Hippocampal formation (tissue), 2 donors: Measurements from ENCODE around the gene CD300A.
A peak's percentile ranks its signal among the peaks of the same experiment; 100 is the strongest.
"Not testable (repeated sequence)": the region's sequence is repeated elsewhere in the genome, so short reads cannot be mapped to it uniquely, and the experiment has no call there.

ENCODE experiments used
- DNase-seq, 2 donors: peaks; one replicate each; lab custom pipeline; 2025; lab: John Stamatoyannopoulos, UW

CD300A gene

GRCh38 chr17:74518413-74518981 lies 52.1 kb downstream of the CD300A start:
- DNase-seq = not testable (repeated sequence)

- peak in 1 of 2 donors; percentile 6 for DNase-seq
Measured at GRCh38 chr17:74520016-74520434, 53.6 kb downstream of the CD300A start.

- DNase-seq = no peak
Measured at GRCh38 chr17:74520790-74521480, 54.5 kb downstream of the CD300A start.

DNA sequence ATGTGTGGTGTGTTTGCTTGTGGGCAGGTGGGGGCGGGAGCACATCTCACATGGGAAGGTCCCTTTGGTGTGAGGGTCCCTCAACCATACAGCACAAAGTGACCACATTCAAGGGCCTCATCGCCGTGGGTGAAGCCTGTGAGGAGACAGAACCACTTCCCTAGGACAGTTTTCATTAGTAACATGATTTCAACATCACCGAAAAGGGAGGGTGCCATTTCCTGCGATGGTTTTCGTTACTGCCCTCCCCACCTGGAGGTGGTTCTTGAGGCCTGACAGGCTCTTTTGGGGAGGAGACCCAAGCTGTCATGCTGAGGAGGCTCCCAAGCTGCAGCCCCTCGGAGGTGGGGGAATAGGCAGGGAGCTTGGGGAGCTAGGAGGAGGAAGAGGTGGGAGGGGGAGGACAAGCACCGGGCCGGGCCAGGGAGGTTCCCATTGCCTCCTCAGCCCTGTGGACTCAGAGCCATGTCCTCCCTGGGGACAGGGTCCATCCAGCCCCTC lies 55.3 kb downstream of the CD300A start:
- DNase-seq = no peak

- DNase-seq = no peak
Measured at GRCh38 chr17:74522381-74523105, 56.1 kb downstream of the CD300A start.

DNA sequence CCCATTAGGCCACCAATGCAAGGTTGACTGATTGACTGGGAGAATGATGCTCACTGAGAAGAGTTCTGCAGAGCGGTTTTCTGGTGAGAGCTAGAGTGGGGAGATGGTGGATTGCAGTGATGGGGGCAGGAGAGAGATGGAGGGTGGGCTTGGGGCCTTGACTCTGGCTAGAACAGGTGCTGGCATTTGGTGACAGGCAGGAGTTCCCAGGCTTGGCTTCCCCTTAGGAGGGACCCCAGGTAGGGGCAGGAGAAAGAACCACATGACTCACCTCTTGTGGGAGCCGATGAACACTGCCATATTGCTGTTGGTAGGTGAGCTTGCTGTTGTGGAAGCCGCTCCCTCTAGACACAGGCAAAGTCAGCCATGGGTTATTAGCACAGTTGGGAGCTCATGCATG lies 56.9 kb downstream of the CD300A start:
- no peak for DNase-seq

DNA sequence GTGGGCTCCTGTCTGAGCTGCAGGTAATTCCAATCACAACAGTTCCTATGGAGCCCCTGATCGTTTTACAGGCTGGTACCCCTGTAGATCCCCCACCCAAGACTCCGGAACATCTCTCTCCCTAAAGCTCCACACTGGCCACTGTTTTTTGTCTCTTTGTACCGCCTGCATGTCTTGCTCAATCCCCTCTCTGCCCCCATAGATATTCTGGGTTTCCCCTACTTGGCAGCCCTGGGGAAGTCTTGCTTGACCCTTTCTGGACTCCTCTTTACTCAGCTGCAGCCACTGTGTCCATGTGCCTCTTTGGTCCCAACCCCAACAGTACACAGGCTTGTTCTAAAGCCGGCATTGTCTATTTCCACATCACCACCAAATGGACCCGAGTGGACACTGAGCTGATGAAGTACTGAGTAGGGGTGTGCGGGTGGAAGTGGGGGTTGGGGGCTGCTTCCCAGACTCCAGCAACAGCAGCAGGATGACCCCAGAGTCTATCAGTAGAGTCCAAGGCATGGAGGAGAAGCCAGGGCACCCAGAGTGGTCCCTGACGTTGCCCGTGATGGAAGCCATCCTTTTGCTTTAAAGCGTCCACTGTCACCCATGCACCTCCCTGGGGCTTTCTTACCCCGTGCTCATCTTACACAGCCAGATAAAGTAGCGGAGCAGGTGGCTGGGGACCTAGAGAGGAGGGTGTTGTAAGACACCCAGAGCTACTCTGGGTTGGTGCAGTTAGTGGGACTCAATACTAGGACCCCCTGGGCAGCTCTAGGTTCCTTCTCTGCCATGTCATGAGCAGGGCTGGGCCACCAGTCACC lies 58.4 kb downstream of the CD300A start:
- no peak for DNase-seq

GRCh38 chr17:74525465-74525725 lies 59.0 kb downstream of the CD300A start:
- DNase-seq = no peak

DNA sequence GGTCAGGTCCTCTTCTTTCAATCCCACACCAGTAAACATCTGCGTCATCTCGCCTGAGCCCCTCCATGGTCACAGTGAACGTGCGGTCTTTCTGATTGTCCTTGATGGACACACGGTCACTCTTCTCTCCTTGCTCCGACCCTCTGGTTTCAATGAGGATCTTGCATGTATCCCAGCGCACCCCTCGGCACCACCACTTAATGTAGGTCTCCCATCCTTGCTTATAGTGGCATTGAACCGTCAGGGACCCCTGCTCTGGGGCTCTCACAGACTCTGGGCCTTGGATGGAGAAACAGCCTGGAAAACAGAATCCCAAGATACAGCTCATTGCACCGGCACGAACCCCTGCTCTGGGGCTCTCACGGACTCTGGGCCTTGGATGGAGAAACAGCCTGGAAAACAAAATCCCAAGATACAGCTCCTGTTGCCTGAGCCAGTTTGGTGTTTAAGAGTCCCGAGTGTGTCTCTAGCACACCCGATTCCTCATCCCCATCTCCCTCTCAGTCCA lies 59.4 kb downstream of the CD300A start:
- no peak for DNase-seq

GRCh38 chr17:74526681-74527080 lies 60.2 kb downstream of the CD300A start:
- DNase-seq = no peak

DNA sequence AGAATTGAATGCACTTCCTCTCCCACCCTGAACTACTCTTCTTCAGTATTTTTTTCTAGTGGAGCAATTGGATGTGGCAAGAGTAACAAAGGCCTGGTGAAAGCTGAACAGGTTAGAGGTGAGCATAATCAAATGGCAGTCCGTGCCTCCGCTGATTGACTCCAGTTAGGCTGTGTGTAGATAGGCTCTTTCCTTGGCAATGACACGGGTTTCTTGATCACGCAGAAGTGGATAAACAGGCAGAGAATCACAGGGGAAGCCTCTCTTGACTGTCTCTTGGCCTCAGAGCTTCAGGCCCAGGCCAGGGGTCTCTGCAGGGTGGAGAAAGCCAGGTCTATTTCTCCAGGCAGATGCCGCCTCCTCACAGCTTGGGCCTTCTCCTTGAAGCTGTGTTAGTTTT lies 60.6 kb downstream of the CD300A start:
- no peak for DNase-seq

GRCh38 chr17:74527756-74528155 lies 61.3 kb downstream of the CD300A start:
- no peak for DNase-seq

DNA sequence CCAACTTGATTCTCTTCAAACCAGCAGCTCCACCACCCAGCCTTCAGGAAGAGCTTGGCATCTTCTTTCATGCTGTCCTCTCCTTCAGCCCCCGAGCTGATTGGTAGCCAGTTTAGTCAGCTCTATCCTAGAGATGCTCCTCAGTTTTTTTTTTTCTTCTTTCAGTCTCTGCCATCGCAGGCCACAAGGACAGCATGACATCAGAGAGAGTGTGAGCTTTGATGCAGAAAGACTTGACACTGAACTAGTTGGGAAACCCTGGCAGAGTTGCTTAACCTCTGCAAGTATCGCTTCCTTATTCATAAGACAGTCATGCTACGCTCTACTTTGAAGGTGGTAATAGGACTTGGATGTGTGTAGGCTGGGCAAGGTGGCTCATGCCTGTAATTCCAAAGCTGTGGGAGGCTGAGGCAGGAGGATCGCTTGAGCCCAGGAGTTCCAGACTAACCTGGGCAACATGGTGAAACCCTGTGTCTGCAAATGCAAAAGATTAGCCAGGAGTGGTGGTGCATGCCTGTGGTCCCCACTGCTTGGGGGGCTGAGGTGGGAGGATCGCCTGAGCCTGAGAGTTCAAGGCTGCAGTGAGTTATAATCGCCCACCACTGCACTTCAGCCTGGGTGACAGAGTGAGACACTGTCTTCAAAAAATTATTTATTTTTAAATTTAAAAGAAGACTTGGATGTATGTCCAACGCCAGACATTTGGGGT lies 62.2 kb downstream of the CD300A start:
- peak in 1 of 2 donors; percentile 5 for DNase-seq

DNA sequence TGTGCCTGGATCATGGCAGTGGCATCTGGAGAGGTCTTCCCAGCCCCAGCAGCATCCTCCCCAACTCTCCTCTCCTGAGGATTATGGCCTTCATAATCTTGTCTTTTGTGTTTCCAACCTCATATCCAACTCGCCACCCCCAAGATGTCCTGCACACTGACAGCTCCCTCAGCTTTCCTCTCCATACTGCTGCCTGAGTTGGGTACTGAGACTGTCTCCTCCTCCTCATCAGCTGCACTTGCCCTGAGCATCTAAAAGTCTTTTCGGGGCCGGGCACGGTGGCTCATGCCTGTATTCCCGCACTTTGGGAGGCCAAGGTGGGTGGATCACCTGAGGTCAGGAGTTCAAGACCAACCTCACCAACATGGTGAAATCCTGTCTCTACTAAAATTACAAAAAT lies 62.8 kb downstream of the CD300A start:
- DNase-seq = no peak

- no peak for DNase-seq
Measured at GRCh38 chr17:74530831-74531150, 64.4 kb downstream of the CD300A start.

GRCh38 chr17:74531231-74531761 lies 64.9 kb downstream of the CD300A start, which contains the start of gene CD300LB:
Gene CD300LB (minus strand): TSS chr17:74531475. CDS start chr17:74531350, 125 bp downstream.
- no peak for DNase-seq

DNA sequence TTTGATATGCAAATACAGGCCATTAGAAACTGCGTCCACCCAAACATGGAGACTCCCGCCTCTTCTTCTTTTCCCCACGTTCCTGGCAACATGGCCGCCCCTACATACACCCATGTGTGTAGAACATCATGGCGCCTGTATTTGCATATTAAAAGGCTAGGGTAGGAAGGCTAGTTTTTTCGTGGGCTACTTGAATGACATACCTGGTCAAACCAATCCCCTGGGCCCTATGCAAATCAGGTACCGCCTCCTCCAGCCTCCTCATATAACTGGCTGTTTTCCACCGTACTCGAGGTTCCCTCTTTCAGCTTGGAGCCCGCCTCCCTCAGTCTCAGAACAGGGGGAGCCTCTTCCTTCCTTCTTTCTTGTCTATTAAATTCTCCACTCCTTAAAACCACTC lies 65.7 kb downstream of the CD300A start:
- peak; percentile 4 to 22 for DNase-seq
